Measurements from ENCODE around the gene MSANTD1.
"Not testable (repeated sequence)": the region's sequence is repeated elsewhere in the genome, so short reads cannot be mapped to it uniquely, and the experiment has no call there.

MSANTD1 gene

DNA sequence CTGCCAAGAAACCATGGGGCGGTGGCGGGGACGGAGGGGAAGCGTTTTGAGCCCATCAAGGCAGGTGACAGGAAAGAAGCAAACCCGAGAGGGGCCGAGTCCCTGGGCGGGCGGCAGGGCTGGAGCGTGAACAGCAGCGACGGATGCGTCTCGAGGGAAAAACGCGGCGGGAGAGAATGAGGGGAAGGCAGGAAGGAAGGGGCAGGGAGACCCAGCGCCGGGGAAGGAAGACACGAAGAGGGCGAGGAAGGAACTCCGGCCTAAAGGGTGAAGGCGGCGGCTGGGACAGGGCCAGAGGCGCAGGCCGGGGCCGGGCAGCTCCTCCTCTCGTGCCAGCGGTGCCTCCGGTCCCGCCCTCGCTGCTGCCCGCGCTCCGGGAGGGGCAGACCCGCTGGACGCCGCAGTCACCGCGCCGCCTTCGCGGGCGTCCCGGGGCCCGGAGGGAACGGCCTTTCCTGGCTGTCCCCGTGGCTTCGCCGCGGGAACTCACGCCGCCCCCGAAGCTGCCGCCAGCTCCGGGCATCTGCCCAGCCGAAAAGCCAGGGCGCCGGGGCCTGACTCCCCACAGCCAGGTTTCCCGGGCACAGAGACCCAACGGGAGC is 43.1 kb downstream of the MSANTD1 start:
- DNase-seq, result peak in 1 of 2 experiments; percentile 27

DNA sequence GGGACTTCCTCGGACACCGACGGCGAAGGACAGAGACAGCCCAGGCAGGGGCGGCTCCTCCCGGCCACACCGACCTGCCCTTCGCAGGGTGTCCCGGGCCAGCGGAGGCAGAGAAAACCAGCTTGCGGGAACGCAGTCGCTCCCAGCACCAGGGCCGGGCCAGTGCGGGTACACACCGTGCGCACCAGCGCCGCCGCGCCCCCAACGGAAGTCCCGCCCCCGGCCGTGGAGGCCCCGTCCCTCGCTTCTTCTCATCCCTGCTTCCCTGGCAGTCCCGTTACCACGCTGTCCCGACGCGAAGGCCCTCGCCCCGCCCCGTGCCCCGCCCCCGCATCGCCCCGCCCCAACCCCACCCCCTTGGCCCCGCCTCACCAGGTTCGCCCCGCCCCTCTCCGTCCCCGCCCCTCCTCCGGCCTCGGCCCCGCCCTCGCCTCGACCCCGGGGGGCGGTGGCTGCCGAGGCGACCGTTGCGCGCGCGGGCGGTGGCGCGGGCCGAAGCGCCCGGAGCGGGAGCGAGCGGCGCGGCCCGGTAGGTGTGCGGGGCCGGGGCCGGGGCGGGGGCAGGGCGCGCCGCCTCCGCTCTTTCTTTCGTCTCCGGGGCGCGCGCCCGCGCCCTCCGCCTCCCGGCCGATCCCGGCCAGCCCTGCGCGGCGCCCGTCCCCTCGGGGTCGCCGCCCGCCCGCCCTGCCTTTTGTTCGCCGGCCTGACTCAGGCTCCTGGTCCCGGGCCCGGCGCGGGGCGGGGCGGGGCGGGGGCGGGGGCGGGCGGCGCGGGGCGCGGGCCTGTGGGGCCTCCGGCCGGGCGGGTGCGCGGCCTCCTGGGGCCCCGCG is 43.8 kb downstream of the MSANTD1 start, which contains the start of gene RGS12:
Gene RGS12, plus strand, starts transcription at position 451 of the 830 bp plus-strand sequence. CDS start 23,150 bp downstream, outside the sequence.
- DNase-seq, result peak; percentile 37 to 68

DNA sequence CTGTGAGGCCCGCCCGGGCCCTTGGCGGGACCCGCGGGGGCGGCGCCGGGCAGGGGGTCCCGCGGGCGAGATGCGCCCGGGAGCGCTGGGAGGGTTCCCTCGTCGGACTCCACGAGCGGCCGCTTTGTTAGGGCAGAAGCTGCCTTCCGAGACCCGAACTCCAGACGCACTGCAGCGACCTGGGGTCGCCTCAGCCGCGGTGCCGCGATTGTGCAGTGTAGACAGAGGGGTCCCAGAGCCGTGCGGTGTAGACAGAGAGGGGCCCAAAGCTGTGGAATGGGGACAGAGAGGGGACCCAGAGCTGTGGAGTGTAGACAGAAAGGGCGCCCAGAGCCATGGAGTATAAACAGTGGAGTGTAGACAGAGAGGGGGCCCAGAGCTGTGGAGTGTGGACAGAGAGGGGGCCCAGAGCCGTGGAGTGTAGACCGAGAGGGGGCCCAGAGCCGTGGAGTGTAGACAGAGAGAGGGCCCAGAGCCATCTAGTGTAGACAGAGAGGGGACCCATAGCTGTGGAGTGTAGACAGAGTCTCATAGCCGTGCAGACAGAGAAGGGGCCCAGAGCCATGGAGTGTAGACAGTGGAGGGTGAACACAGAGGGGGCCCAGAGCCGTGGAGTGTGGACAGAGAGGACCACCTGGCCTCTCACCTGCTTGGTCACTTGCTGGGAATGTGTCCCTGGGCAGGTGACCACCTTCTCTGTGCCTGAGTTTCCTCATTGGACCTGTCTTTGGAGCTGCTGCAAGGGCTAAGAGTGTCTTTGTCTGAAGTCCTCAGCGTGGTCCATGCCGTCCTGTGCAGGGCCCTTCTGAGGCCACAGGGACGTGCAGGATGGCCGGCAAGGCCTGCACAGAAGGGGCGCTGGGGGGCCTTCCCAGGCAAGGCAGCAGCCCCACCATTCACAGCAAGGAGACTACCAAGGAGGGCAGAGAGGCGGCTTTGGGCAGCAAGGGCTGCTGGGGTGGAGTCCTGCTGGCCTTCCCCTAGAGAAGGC is 44.7 kb downstream of the MSANTD1 start:
- no peak for DNase-seq

DNA sequence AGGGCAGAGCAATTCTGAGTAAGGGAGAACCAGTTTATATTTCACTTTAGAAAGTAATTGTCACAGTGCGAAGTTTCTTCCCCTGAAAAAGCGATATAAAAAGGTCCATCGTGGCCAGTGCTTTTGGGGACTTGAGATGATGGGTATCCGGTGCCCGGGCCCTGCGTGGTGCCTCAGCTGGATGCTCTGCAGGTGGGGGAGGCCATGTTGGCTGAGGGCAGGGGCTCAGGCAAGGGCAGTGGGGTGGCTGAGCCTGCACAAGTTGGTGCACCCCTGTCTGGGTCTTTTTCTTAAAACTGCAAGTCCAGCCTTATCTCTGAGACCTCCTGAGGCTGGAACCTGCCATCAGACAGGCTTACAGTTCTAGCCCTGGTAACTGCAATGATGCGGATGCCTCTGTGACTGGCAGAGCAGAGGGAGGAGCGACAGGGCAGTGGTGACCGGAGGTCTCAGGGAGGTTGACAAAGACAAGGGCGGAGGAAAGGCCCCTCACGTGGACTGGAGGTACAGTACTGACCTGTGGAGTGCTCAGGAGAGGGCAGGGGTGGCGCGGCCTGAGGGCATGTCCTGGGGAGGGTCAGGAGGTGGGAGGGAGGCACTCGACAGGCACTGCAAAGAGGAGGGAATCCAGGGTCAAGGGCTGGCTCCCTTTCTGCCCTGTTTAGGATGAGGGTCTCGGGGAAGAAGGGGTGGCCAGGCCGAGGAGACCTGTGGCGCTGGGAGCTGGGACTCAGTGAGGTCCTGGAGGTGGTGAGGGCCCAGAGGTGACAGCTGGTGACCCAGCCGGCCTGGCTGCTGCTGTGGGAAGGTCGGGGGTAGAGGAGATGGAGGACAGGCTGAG is 45.7 kb downstream of the MSANTD1 start:
- DNase-seq, result no peak

DNA sequence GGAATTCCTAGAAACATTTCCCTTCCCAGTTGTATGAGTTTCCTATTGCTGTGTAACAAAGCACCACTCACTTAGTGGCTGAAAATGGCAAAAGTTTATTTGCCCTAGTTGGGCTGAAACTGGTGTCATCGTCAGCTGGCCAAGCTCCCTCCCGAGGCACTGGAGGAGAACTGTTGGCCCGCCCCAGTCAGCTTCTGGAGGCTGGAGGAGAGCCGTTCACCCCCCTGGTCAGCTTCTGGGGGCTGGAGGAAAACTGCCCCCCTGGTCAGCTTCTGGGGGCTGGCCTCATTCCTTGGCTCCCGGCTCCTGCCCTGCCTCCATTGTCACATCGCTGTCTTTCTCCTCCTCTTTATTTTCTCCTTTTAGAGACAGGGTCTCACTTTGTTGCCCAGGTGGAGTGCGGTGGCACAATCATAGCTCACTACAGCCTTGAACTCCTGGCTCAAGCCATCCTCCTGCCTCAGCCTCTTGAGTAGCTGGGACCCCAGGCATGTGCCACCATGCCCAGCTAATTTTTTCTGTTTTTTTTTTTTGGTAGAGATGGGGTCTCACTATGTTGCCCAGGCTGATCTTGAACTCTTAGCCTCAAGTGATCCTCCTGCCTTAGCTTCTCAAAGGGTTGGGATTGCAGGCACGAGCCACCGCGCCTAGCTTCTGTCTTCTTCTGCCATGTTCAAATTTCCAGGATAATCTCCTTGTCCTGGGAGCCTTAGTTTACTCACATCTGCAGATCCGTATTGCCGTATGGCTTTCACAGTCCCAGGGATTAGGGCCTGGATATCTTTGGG is 47.1 kb downstream of the MSANTD1 start:
- DNase-seq, result no peak

DNA sequence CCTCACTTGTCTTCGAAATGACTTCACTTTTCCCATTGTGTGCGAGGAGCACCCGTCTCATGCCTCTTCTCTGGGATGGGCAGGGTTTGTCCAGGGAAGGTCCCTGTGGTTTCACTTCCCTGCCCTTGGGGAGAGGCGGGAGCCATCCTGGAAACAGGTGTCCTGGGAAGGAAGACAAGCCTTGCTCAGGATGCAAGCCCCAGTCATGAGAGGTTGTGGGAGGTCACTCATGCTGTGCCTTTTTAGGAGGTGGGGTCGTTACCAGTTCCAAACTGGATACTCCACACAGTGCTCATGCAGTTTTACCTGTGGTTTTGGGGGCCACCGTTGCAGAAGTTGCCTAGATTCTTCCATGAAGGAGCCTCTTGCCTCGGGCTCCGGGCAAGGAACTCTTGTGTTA is 47.7 kb downstream of the MSANTD1 start:
- DNase-seq, result no peak

DNA sequence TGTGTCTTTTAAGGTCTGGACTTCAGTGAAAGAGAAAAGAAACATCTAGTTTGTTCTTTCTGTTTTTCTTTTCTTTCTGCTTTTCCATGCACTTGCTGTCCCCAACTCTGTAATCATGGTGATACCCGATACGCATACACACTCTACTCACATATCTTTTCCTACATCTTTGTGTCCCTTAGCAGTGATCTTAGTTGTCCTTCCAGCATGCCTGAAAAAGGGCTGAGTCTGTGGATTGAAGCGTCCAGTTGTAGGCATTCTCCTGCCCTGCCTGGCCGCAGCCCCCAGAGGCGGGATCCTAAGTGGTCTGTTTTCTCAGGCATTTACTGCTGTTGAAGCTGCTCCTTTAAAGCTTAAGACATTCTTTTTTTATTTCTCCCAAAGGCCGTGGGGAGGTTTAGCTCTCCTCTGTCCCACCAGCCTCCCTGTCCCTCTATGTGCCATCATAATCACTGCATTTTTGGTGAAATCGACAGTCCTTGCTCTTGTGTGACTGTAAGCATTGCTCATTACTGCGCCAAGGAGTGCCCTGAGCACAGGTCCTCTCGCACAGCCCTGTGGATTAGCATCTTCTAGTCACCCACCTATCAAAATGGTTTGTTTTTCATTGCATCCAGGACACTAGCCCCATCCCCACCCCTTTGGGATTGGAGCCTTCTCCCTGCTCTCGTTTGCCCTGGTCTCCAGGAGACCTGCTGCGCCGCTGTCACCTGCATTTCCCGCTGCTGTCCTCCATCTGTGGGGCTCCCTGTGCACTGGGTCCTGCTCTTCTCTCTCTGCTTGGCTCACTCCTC is 48.3 kb downstream of the MSANTD1 start:
- no peak for DNase-seq

DNA sequence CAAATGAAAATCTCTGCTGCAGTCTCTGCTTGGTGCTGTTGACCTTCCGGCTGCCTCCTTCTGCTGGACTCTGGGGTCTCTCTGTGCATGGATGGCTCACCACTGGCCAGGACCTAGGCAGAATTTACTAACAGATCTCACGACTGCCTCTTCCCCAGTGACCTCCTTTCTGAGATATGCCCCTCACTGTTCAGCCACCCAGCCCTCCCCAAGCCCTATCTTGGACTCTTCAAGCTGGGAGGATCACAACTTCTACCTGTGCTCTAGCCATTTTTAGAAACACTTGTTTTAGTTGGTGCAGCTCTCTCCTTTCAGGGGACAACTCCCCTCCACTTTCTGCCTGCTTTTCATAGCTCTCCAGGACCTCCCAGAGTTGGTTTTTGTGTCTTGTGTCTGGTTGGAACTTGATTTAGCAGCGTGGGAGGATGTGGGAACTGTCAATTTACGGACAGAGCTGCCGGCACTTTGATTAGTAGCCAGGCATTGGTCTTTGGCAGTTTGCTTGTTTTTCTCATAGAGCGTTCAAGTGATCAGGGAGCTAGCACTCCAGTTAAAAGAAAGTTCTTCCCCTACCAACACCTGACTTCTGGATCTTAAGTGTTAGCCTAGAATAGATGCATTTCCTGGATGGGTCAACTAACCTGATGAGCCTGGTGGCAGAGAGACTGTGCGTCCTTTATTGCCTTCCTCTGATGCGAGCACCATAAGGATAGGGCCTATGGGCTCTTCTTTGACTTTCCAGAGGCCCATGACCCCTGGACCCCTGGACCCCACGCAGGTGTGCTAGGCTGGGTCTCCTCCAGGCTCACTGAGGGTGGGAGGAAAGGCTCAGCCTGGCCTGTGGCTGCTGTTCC is 50.4 kb downstream of the MSANTD1 start:
- DNase-seq, result no peak

DNA sequence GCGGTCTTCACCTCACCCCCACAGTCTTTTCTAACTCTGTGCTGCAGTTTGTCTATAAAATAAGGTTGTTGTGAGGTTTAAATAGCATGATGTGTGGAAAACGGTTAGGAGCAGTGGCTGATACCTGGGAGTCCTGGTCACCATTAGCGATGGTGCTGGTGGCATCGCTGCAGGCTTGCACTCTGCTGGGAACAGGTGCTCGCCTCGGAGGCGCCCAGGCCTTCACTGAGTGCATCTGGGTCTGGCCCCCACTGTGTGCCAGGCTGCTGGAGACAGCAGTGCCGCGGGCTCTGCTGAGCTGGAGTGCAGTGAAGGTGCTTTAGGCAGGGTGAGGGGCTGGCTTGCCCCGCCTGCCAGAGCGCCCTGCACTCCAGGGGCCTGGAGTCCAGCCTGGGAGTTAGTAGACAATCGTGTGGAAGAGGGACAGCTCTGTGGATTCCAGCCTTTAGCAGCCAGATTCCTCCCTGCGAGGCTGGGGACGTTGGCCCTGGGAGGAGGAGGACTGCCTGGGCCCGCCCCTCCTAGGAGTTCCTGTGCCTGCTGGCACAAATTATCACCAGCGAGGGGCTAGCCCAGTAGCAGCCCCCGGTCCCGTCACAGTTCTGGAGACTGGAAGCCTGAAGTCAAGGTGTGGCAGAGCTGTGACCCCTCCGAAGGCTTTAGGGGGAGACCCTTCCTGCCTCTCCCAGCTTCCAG is 51.2 kb downstream of the MSANTD1 start:
- DNase-seq, result no peak

DNA sequence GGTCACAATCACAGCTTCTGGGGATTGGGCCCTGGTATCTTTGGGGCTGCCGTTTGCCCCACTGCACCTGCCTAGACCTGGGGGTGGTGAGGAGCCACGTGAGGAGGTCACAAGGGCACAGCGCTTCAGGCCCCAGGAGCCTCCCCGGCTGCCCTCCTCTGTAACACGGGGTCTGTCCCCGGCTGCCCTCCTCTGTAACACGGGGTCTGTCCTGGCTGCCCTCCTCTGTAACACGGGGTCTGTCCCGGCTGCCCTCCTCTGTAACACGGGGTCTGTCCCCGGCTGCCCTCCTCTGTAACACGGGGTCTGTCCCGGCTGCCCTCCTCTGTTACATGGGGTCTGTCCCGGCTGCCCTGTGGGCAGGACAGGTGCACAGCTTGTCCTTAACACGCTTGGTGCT is 51.9 kb downstream of the MSANTD1 start:
- DNase-seq, result not testable (repeated sequence)

DNA sequence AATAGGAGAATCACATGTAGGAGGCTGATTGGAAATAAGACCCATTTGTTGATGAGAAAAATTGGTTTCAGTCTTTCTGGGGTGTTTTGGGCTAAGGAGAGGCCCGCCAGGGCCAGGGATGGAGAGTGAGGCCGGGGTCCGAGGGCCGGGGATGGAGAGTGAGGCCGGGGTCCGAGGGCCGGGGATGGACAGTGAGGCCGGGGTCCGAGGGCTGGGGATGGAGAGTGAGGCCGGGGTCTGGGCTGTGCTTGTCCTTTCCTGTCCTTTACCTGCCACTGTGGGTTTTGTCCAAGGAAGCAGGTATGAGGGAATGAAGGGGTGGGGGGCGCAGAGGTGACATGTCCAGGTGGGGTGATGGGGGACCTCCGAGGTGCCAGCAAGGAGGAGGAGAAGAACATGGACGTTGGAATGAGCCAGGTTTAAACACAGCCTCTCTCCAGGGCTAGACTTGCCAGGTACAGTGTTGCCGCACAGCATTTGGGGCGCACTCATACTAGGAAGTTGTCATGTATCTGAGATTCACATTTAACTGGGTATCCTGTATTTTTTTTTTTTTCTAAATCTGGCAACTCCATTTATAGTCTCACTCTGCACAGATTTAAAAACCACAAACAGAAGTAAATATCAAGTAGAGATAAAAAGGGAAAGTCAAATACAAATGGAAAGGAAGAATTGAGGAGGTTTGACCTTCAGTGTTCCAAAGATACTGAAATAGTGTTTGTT is 52.7 kb downstream of the MSANTD1 start:
- no peak for DNase-seq

DNA sequence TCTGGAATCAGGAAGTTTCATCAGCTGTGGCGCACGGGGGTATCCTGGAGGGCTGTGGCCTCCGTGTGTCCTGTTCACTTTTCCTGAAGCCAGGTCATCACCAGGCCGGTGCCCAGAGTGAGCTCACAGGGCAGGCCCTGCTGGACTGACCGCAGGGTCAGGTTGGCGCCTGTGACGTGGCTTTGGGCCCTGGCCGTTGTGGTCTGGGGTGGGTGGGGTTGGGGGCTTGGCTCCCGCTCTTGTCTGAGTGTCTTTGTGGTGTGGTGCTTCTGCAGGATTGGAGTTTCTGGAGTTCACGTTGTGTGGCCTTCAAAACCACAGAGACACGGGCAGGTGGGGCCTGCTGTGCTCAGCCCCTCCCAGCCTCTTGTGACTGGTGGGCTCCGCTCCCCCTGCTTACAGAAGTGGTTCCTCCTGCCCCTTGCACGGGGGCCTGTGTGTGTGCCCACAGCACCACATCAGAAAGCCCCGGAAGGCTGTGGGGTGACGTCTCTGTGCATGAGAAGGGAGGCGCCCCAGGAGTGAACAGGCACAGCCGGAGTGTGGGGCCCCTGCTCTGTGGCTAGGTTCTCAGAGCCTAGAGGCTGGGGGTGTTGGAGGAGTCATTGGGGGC is 53.3 kb downstream of the MSANTD1 start:
- DNase-seq, result no peak

DNA sequence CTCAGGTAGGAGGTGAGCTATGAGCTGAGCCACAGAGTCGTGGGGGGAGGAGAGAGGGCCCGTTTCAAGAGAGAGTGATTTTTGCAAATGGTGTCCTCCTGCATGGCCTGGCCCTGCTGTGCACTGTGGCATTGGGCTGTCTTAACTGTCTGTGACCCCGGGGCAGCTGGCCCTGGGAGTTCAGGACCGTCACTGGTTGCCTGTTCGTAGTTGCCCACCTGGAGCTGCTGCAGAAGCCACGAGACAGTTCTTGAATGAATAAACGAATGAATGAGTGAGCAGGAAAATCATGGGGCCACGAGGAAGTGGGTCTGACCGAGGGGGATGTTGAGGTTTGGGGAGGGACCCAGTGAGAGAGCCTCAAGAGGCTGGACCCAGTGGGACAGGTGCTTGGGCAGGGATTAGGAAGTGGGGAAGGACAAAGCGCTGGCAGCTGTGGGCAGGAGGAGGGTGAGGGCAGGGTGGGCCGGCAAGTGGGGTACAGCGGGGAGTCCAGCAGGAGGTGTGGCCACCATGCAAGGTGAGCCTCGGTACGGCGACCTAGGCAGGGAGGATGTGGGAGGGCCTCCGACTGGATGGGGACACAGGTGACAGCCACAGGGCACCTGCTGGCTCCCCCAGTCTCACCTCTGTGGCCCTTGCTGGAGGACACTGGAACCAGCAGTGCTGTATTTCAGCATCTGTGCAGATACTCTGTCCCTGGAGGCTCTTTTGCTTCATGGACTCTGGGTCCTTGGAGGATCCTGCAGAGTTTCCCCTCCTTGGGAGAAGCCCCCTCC is 54.0 kb downstream of the MSANTD1 start:
- DNase-seq, result no peak

DNA sequence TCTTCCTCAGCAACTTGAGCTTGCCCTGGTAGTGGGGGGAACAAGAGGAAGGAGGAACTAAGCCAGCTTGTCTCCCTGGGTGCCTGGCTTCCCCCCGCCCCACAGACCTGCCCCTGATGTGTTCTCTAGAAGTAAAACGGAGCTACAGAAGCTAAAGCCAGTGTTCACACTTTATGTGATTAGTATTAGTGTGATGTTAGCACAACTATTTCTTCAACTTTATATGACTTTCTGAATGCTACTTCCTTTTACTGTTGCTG is 54.5 kb downstream of the MSANTD1 start:
- DNase-seq, result no peak

DNA sequence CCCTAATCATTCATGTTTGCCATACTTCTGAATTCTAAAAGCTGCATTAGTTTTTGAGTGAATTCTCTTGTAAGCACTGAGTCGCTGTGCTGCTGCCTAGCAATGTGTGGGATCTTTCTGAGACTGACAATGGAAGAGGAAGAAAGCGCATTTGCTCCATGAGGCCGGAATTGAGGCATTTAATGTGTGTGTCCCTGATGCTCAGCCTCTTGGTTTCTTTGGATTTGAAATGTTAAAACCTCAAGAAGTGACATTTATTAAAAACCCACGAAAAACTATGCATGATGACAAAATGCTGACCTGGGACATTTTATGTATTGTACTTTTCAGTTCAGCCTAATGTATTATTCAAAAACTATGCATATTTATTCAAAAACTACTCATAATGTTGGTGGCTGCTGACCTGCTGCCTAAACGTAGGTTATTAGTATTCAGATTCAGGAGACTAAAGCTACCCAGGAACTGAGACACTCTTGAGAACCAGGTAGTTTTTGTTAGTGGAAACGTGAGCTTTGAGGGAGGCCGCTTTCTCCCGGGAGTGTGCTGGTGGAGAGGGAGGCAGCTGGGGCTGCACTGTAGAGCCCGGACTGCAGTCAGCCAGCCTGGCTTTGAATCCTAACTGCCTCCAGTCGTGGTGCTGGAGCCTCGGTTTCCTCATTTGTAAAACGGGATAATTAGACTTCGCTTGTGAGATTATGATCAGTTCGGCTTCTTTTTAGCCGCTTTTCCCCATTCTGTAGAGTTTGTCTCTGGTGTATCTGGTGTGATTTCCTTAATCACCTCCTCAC is 55.2 kb downstream of the MSANTD1 start:
- DNase-seq, result no peak

Data from SHP77 (cell line).